Stimulated activated CD8-positive, alpha-beta memory T cell treated with anti-CD3 and anti-CD28 coated beads, Interleukin-15, amount 100 ng/mL, for 48 hours (primary cell): ENCODE data around the gene CPE.
"Not testable (repeated sequence)": the region's sequence is repeated elsewhere in the genome, so short reads cannot be mapped to it uniquely, and the experiment has no call there.

Source experiments
- DNase-seq, 2 donors: peaks; one replicate each; pipeline ENCODE4 v3.0.0-alpha.2; 2020; ENCODE audit warnings: low read depth in 2 of 2

Gene CPE

GRCh38 chr4:165464376-165464775, 85.6 kb downstream of the CPE start:
- DNase-seq: no peak

DNA sequence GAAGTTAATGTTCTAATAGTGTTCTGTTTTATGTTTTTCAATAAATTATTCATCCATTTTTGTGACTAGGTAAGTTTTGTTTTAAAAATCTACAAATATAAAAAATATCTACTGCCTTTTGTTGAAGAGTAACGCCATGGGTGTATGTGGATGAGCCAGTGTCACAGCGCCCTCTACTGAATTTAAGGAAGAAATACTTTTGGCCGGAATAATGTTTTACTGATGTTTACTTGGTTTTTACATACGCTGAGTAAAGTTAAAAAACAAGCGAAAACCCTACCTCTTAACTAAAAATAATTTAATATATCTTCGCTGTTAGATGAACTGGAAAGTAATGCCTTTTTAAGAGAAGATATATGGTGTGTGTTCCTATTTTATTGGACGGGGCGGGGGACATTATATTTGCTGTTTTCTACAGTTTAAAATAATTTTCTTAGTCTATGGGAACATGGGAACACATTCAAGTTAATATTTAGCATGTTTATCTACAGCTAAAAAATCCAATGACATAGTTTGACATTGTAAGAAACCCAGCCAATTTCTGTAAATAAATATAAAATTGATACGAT, 86.1 kb downstream of the CPE start:
- DNase-seq: no peak

DNA sequence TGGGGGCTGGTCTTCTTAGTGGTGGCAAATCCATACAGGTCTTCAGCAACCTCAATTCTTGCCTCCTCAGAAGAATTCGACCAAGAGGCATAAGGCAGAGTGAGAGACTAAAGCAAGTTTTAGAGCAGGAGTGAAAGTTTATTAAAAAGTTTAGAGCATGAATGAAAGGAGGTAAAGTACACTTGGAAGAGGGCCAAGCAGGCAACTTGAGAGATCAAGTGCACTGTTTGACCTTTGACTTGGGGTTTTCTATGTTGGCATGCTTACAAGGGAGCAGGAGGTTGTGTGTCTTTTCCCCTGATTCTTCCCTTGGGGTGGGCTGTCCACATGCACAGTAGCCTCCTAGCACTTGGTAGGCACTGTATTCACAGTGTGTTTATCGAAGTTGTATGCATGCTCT, 91.2 kb downstream of the CPE start:
- DNase-seq: no peak

DNA sequence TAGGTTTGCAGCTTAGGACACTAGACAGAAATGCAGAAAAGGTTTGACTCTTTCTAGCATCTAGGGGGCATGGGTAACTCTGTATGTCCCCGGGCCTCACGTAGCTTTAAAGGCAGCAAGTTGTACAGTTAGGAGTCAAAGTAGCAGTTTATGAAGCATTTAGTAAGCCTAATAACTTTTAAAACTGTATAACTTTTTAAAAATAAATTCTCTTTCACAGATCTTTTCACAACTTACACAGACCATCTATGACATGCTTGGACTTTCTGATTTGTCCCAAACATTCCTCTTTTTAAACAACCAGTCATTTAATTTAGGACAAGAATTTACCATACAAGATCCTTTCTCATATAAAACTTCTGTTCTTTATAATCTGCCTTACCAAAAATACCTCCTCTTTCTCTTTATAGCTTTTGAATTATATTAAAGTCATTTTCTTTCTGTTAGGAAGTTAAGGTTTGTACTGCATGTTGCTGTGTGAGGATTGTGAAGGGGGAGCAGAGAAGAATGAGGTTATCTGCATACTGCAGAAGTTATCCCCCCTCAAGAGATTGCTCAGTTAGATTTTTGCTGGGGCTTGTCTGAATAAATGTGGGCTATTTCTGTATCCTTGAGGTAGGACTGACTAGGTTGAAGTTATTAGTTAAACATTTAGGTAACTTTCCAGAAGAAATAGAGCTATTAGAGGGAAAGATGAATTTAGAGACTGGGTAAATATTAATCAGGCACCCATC, 94.3 kb downstream of the CPE start:
- no peak for DNase-seq

- no peak for DNase-seq
Measured at GRCh38 chr4:165474784-165475705, 96.2 kb downstream of the CPE start.

GRCh38 chr4:165475706-165476070, 96.9 kb downstream of the CPE start:
- no peak for DNase-seq

DNA sequence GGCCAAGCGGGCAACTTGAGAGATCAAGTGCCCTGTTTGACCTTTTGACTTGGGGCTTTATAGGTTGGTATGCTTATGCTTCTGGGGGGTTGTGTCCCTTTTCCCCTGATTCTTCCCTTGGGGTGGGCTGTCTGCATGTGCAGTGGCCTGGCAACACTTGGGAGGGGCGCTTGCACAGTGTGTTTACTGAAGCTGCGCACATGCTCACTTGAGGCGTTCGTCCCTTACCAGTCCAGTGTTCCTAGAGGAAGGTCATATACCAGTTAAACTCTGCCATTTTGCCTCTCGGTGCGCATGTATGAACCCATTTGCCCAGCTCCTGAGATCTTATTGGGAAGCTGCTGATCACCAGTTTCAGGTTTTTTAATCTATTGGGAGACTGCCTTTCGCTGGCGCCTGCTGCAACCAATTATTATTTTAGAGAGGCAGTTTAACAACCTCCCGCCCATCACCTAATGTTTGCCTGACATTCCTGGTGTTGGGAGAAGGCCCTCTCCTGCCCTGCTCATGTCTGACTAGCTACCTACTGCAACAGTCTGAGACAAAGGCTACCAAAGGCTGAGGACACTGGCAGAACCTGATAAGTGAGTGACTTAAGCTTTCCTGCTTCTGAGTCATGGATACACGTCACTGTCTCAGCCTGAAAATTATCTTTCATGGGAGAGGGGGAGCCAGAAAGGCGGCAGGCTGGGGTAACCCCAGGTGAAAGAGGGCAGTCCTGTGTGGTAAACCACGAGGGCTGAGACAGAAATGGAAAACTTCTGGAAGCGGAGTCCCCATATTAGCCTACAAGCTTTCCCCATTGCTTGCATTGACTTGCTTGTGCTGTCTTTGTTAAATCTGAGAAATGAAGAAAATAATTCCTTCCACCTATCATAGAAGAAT, 97.6 kb downstream of the CPE start:
- no peak for DNase-seq

DNA sequence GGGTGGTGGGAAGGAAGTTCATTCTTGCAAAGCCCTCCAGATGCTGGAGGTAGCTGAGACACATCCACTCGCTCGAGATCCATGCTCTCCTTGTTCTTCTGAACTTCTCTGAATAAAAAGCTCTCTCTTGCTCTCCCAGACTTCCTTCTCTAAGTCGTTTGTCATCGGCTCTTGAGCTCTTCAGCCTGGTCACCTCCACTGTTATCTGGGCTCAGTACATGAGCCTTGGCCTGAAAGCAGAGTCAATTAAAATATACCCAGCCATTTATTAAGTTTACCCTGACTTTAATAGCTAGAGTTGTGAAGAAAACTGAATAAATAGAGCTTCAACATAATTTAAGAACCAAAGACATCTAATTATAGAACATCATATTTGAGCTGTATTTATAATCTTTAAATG, 99.0 kb downstream of the CPE start:
- DNase-seq: no peak

- DNase-seq: no peak
Measured at GRCh38 chr4:165478260-165478659, 99.5 kb downstream of the CPE start.

- DNase-seq: no peak
Measured at GRCh38 chr4:165481053-165481835, 102.4 kb downstream of the CPE start.

DNA sequence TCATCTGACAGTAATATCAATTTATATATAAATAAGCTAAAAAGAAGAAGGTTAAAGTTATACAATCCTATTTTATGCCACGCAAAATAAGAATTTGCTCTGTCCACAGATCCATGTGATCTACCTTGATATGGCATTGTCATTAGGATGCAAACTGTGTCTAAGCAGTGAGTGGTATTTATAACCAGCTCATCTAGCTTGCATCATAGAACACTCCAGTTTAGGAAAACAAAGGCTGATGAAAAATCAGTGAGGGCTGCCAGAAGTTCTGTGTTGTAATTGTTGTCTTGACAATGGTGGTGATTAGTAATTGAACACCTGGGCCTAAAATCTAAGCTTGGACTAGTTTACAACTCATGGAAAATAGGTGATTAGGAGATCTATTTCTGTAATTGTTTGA, 111.0 kb downstream of the CPE start:
- DNase-seq: no peak

DNA sequence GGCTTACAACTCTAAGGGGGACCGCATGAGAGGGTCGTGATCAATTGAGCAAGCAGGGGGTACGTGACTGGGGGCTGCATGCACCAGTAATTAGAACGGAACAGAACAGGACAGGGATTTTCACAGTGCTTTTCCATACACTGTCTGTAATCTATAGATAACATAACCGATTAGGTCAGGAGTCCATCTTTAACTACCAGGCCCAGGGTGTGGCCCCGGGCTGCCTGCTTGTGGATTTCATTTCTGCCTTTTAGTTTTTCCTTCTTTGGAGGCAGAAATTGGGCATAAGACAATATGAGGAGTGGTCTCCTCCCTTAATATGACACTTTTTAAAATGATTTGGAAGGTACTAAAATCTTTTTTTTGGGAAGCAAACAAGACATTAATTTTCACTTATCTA, 113.8 kb downstream of the CPE start:
- DNase-seq: not testable (repeated sequence)

- peak; percentile 41 to 45 for DNase-seq
Measured at GRCh38 chr4:165493359-165493758, 114.6 kb downstream of the CPE start.

DNA sequence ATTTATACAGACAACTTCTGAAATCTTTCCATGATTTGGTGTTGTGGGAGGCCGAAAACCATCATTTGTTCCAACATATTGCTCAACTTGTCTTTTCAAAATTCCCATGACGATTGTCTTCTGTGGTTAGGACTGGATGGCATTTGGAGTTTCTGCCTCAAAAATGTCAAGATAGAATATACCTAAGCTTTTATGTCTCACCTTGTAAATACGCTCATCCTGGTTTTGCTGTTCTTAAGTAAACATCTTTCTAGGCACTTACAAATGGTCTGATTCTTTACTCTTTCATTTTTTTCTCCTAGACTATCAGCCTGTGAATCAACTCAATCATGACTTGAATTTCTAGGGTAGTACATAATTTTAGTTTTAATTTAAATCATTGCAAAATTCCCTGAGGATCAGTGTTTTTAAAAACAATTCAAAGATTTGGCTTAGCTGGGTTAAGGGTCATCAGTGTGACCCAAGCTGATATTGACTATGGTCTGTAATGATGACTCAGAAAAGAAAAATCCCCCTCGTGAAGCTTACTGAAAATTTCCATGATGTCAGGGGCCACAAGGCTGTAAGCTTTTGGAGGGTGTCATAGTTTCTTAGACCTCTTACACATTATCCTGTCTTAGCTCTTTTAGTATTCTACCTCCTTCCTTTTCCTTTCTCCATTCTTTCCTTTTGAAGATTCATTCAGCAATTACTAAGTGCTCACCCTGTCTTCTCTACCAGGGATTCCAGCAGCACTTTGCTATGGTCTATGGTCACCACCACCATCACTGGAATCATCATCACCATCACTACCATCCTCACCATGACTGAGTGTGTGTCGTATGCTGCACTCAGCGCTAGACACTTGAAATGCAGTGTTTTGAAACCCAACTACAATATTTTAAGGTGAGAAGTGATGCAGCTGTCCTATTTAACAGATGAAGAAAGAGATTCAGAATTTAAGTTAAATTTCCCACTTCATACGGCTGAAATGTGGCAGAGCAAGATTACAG, 124.4 kb downstream of the CPE start:
- DNase-seq: no peak

DNA sequence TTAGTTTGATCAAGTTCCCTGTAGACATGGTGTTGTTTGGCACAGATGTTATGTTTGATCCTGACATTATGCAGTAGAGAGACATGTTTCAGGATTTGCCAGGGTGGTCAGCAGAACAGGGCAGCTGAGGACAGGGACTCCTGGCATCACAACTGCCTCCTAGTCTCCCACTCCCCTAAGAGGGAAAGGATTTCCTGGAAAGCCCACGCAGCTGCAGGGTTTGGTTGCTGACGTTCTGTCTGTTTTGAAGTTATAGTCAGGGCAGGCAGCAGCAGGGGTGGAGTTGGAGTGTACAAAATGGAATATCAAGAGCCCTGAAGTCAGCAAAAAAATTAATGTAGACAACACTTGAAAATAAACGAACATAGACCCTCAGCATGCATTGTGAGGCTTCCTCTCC, 125.4 kb downstream of the CPE start:
- no peak for DNase-seq

- no peak for DNase-seq
Measured at GRCh38 chr4:165505958-165506837, 127.4 kb downstream of the CPE start.

GRCh38 chr4:165506849-165507248, 128.0 kb downstream of the CPE start:
- no peak for DNase-seq

DNA sequence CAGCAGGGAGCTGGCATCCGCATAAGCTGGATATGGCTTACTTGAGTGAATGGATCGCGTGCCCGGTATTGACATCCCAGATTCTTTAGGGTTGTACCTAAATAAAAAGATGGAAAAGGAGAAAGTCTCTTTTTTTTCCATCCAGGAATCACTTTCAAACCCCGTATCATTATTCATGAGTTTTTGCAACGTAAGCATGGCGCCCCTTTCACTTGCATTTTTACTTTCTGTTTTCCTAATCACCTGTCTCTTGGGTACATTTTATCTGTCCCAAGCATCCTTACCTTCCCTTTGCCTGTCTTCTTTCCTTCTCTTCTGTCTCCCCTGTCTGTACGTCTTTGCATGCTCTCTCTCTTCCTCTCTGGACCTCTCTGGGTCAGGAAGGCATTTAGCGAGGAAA, 128.6 kb downstream of the CPE start:
- no peak for DNase-seq
